Activated T-helper 1 cell treated with Interleukin-2 at 50 U/mL for 16 hours (primary cell): ENCODE results near the gene ISM1.

Source experiments
- DNase-seq: peaks from one replicate; pipeline ENCODE4 v3.0.0-alpha.2; 2020; ENCODE audit warnings: low read depth

ISM1 gene

GRCh38 chr20:13256606-13257005 lies 35.5 kb downstream of the ISM1 start:
- no peak for DNase-seq

GRCh38 chr20:13259921-13260320 lies 38.8 kb downstream of the ISM1 start:
- DNase-seq: no peak

- DNase-seq: no peak
These were observed 39.7 kb downstream of the ISM1 start for GRCh38 chr20:13260650-13261279.

- DNase-seq: peak; percentile 54
These were observed 40.6 kb downstream of the ISM1 start for GRCh38 chr20:13261460-13262301.

GRCh38 chr20:13262302-13262650 lies 41.2 kb downstream of the ISM1 start:
- no peak for DNase-seq

- DNase-seq: no peak
These were observed 41.7 kb downstream of the ISM1 start for GRCh38 chr20:13262671-13263360.

- no peak for DNase-seq
These were observed 42.4 kb downstream of the ISM1 start for GRCh38 chr20:13263451-13263850.

- no peak for DNase-seq
These were observed 43.8 kb downstream of the ISM1 start for GRCh38 chr20:13264907-13265306.

GRCh38 chr20:13265941-13266340 lies 44.9 kb downstream of the ISM1 start:
- DNase-seq: no peak

- DNase-seq: no peak
These were observed 46.2 kb downstream of the ISM1 start for GRCh38 chr20:13267231-13267630.

GRCh38 chr20:13268953-13269352 lies 47.9 kb downstream of the ISM1 start:
- no peak for DNase-seq

GRCh38 chr20:13270211-13270610 lies 49.1 kb downstream of the ISM1 start:
- no peak for DNase-seq

- DNase-seq: no peak
These were observed 50.0 kb downstream of the ISM1 start for GRCh38 chr20:13271098-13271497.

GRCh38 chr20:13271977-13272975 lies 51.2 kb downstream of the ISM1 start:
- no peak for DNase-seq

- no peak for DNase-seq
These were observed 53.3 kb downstream of the ISM1 start for GRCh38 chr20:13274275-13274861.

GRCh38 chr20:13276945-13277541 lies 56.0 kb downstream of the ISM1 start:
- DNase-seq: no peak

GRCh38 chr20:13277663-13278295 lies 56.7 kb downstream of the ISM1 start:
- DNase-seq: no peak

- DNase-seq: no peak
These were observed 57.9 kb downstream of the ISM1 start for GRCh38 chr20:13278812-13279570.

GRCh38 chr20:13280609-13281324 lies 59.7 kb downstream of the ISM1 start:
- no peak for DNase-seq
